Spleen (tissue), 7 donors: ENCODE measurements around the gene NPC1.

Source experiments
- POLR2A ChIP-seq, 3 donors: fragments of 450-650 bp; IDR thresholded peaks; one replicate each; pipeline ENCODE4 v1.5.1; 2017; ENCODE audit warnings: antibody characterized with exemption in 3 of 3, mild to moderate bottlenecking in 1 of 3
- TF ChIP-seq, protein P1 (sequence below), 11 experiments: fragments of 200-600 bp in 7 of 11; fragments of 450-650 bp in 4 of 11; sonication (generic) in 4 of 11; IDR thresholded peaks in 8 of 11; conservative IDR thresholded peaks in 3 of 11; 1 replicate in 7 of 11; 2 replicates in 4 of 11; pipeline versions ENCODE4 v1.4.0 to v1.8.0; 2016 to 2021; ENCODE audit warnings: antibody characterized with exemption in 11 of 11, inconsistent platforms in 4 of 11, mild to moderate bottlenecking in 1 of 11
- donor health status: DM: no; HTN: no; CAD: no; lungs with moderate emphysema.
- donor health status: DM: no; HTN: no; CAD: no.
- donor health status: DM: no; HTN: no; CAD: no.

- TF ChIP-seq, protein P1, sequence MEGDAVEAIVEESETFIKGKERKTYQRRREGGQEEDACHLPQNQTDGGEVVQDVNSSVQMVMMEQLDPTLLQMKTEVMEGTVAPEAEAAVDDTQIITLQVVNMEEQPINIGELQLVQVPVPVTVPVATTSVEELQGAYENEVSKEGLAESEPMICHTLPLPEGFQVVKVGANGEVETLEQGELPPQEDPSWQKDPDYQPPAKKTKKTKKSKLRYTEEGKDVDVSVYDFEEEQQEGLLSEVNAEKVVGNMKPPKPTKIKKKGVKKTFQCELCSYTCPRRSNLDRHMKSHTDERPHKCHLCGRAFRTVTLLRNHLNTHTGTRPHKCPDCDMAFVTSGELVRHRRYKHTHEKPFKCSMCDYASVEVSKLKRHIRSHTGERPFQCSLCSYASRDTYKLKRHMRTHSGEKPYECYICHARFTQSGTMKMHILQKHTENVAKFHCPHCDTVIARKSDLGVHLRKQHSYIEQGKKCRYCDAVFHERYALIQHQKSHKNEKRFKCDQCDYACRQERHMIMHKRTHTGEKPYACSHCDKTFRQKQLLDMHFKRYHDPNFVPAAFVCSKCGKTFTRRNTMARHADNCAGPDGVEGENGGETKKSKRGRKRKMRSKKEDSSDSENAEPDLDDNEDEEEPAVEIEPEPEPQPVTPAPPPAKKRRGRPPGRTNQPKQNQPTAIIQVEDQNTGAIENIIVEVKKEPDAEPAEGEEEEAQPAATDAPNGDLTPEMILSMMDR (IDR thresholded peaks at IDR 0.05 in 8 of 11, conservative IDR thresholded peaks at IDR 0.05 in 3 of 11): no peak
- no peak for TF ChIP-seq POLR2A (IDR thresholded peaks at IDR 0.05)
Measured at GRCh38 chr18:23548275-23548674, 38.0 kb downstream of the NPC1 start.
